Loucy (cell line): ENCODE results near the gene TAAR6.

ENCODE experiments used
- H2AFZ ChIP-seq: fragments of 200-600 bp; sonication (generic); 2 replicates; pipeline ENCODE4 v1.6.0; 2016; ENCODE audit warnings: antibody characterized with exemption, mild to moderate bottlenecking, low read length, moderate library complexity
- H3F3A ChIP-seq: fragments of 200-600 bp; 2 replicates; pipeline ENCODE4 v1.6.0; 2016; ENCODE audit warnings: antibody characterized with exemption, low read depth, mild to moderate bottlenecking
- H3K27me3 ChIP-seq: fragments of 200-600 bp; sonication (generic); 2 replicates; pipeline ENCODE4 v1.6.1; 2014; ENCODE audit warnings: low read length, mild to moderate bottlenecking; ENCODE audit not compliant: insufficient read depth, poor library complexity, severe bottlenecking
- H3K36me3 ChIP-seq: fragments of 200-600 bp; sonication (generic); 2 replicates; pipeline ENCODE4 v1.6.1; 2016; ENCODE audit warnings: low read length; ENCODE audit not compliant: insufficient read depth
- H3K4me1 ChIP-seq: fragments of 200-600 bp; sonication (generic); 2 replicates; pipeline ENCODE4 v1.5.1; 2014; ENCODE audit warnings: low read length, mild to moderate bottlenecking; ENCODE audit not compliant: insufficient read depth, poor library complexity, severe bottlenecking
- H3K4me2 ChIP-seq: fragments of 200-600 bp; sonication (generic); 2 replicates; pipeline ENCODE4 v1.6.0; 2014; ENCODE audit warnings: antibody characterized with exemption, low read length, low read depth, mild to moderate bottlenecking; ENCODE audit not compliant: poor library complexity, severe bottlenecking
- H3K4me3 ChIP-seq: fragments of 200-600 bp; sonication (generic); 2 replicates; pipeline ENCODE4 v1.5.1; 2014; ENCODE audit warnings: low read length, mild to moderate bottlenecking, mixed read lengths; ENCODE audit not compliant: poor library complexity, severe bottlenecking
- H3K79me2 ChIP-seq: fragments of 200-600 bp; sonication (generic); 2 replicates; pipeline ENCODE4 v1.6.1; 2014; ENCODE audit warnings: low read length; ENCODE audit not compliant: insufficient read depth
- H3K9ac ChIP-seq: fragments of 200-600 bp; sonication (generic); 2 replicates; pipeline ENCODE4 v1.6.0; 2014; ENCODE audit warnings: mild to moderate bottlenecking, low read depth, low read length, moderate library complexity; ENCODE audit not compliant: poor library complexity, severe bottlenecking
- H3K9me2 ChIP-seq: fragments of 200-600 bp; sonication (generic); replicated peaks from 2 replicates; pipeline ENCODE4 v1.6.1; 2016; ENCODE audit warnings: low read depth, low read length, mixed read lengths
- H3K9me3 ChIP-seq: fragments of 200-600 bp; sonication (generic); 2 replicates; pipeline ENCODE4 v1.6.1; 2014; ENCODE audit warnings: mild to moderate bottlenecking, antibody characterized with exemption, low read length, low read depth; ENCODE audit not compliant: insufficient read depth
- H4K20me1 ChIP-seq: fragments of 200-600 bp; sonication (generic); 2 replicates; pipeline ENCODE4 v1.6.0; 2014; ENCODE audit warnings: antibody characterized with exemption, low read length, mild to moderate bottlenecking; ENCODE audit not compliant: insufficient read depth, poor library complexity, severe bottlenecking
- CTCF ChIP-seq: fragments of 200-600 bp; sonication (generic); conservative IDR thresholded peaks from 2 replicates; pipeline ENCODE4 v1.5.1; 2014; ENCODE audit warnings: mild to moderate bottlenecking, antibody characterized with exemption, low read length
- EZH2phosphoT487 ChIP-seq: fragments of 200-600 bp; IDR thresholded peaks from 2 replicates; pipeline ENCODE4 v1.6.1; 2018; ENCODE audit warnings: antibody characterized with exemption, mild to moderate bottlenecking, moderate library complexity, borderline replicate concordance

TAAR6 gene

GRCh38 chr6:132544826-132545225 is 25.3 kb upstream of the TAAR6 start:
- Histone ChIP-seq H3K9ac (no peak overlapping the region), H4K20me1 (no peaks in the 10 kb centered on the region)

GRCh38 chr6:132548746-132549463 is 21.2 kb upstream of the TAAR6 start:
- H3K4me3 ChIP-seq = no peak overlapping the region
- no peaks in the 10 kb centered on the region for H3K79me2 ChIP-seq
- H3F3A ChIP-seq = no peaks in the 10 kb centered on the region
- no peaks in the 10 kb centered on the region for H4K20me1 ChIP-seq
- H2AFZ ChIP-seq = no peak overlapping the region
- H3K9ac ChIP-seq = no peak overlapping the region
- no peaks in the 10 kb centered on the region for H3K9me3 ChIP-seq
- TF ChIP-seq EZH2phosphoT487 = no peak
- no peak for TF ChIP-seq CTCF
- no peak overlapping the region for H3K4me2 ChIP-seq
- no peaks in the 10 kb centered on the region for H3K36me3 ChIP-seq
- H3K27me3 ChIP-seq = no peaks in the 10 kb centered on the region
- H3K9me2 ChIP-seq = no peaks in the 10 kb centered on the region
- no peaks in the 10 kb centered on the region for H3K4me1 ChIP-seq

More at GRCh38 chr6:132544826-132545225, 25.3 kb upstream of the TAAR6 start:
- H3K4me2 ChIP-seq = no peak overlapping the region
- TF ChIP-seq CTCF = no peak
- TF ChIP-seq EZH2phosphoT487 = no peak
- peaks cover 5% of the 10 kb centered on the region for H3K27me3 ChIP-seq
- H3F3A ChIP-seq = no peaks in the 10 kb centered on the region
- H3K9me3 ChIP-seq = no peaks in the 10 kb centered on the region
- no peak overlapping the region for H3K4me3 ChIP-seq
- H3K36me3 ChIP-seq = no peaks in the 10 kb centered on the region
- H3K79me2 ChIP-seq = no peaks in the 10 kb centered on the region
- no peaks in the 10 kb centered on the region for H3K9me2 ChIP-seq
- no peaks in the 10 kb centered on the region for H3K4me1 ChIP-seq
- H2AFZ ChIP-seq = no peak overlapping the region

- H4K20me1 ChIP-seq = no peaks in the 10 kb centered on the region
- H3K9ac ChIP-seq = no peak overlapping the region
- no peaks in the 10 kb centered on the region for H3K36me3 ChIP-seq
- no peaks in the 10 kb centered on the region for H3K9me2 ChIP-seq
- no peak for TF ChIP-seq EZH2phosphoT487
- no peak for TF ChIP-seq CTCF
- no peaks in the 10 kb centered on the region for H3K27me3 ChIP-seq
- no peak overlapping the region for H3K4me2 ChIP-seq
- H3K9me3 ChIP-seq = no peaks in the 10 kb centered on the region
- no peak overlapping the region for H3K4me3 ChIP-seq
- no peaks in the 10 kb centered on the region for H3K79me2 ChIP-seq
- no peaks in the 10 kb centered on the region for H3F3A ChIP-seq
- no peaks in the 10 kb centered on the region for H3K4me1 ChIP-seq
- H2AFZ ChIP-seq = no peak overlapping the region
Observed at GRCh38 chr6:132551214-132551613, 18.9 kb upstream of the TAAR6 start.
